ENCODE results near the gene OGFR.

The OGFR gene

GRCh38 chr20:62820962-62821725 is 16.5 kb downstream of the OGFR start:
- no peak overlapping the region for H3K27ac ChIP-seq (ENCODE audit: insufficient read depth, low read length, poor library complexity, severe bottlenecking)
- H3K36me3 ChIP-seq (ENCODE audit: control insufficient read depth, insufficient read depth, low read length), result no peaks in the 10 kb centered on the region
- H3K9me3 ChIP-seq (ENCODE audit: control insufficient read depth, low read length), result no peaks in the 10 kb centered on the region
- no peak overlapping the region for H3K4me3 ChIP-seq (ENCODE audit: insufficient read depth, low read depth, low read length, poor library complexity, severe bottlenecking)
- no peak for DNase-seq
- peaks cover 21% of the 10 kb centered on the region for H3K4me1 ChIP-seq (ENCODE audit: control insufficient read depth, insufficient read depth, low read length, poor library complexity, severe bottlenecking)
- peaks cover 24% of the 10 kb centered on the region for H3K27me3 ChIP-seq (replicated peaks; ENCODE audit: control insufficient read depth, insufficient read depth, low read length, poor library complexity, severe bottlenecking)

GRCh38 chr20:62821726-62822210 is 17.1 kb downstream of the OGFR start:
- Histone ChIP-seq H3K36me3 (ENCODE audit: control insufficient read depth, insufficient read depth, low read length) (no peaks in the 10 kb centered on the region), H3K4me1 (ENCODE audit: control insufficient read depth, insufficient read depth, low read length, poor library complexity, severe bottlenecking) (peaks cover 15% of the 10 kb centered on the region), H3K4me3 (ENCODE audit: insufficient read depth, low read depth, low read length, poor library complexity, severe bottlenecking) (no peak overlapping the region), H3K27ac (ENCODE audit: insufficient read depth, low read length, poor library complexity, severe bottlenecking) (no peak overlapping the region), H3K27me3 (replicated peaks; ENCODE audit: control insufficient read depth, insufficient read depth, low read length, poor library complexity, severe bottlenecking) (peaks cover 19% of the 10 kb centered on the region), H3K9me3 (ENCODE audit: control insufficient read depth, low read length) (no peaks in the 10 kb centered on the region)
- no peak for DNase-seq

DNA sequence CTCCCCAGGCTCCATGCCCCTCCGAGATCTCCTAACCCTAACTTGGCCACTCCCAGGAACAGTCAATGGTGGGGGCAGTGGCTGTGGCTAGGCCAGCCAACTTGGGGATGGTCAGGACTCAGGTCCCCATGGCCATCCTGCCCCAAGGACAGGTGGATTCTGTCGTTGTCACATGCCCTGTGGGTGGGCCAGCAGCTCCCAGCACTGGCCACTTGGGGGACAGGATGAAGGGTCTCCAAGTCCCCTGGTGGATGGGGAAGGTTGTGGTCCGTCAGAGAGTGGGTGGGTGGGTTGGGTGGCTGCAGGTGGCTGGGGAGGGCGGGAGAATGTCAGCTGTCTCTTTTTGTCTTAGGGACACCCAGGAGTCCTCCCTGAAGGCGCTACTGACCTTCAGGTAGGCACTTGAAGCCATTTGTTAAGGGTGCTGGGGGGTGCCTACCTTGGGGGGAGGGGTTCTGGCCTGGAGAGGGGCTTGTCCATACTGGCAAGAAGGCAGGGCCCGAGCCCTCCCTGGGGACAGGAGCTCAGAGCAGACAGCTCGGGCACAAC is 17.7 kb downstream of the OGFR start:
- Histone ChIP-seq H3K36me3 (ENCODE audit: control insufficient read depth, insufficient read depth, low read length) (no peaks in the 10 kb centered on the region), H3K4me1 (ENCODE audit: control insufficient read depth, insufficient read depth, low read length, poor library complexity, severe bottlenecking) (peaks cover 13% of the 10 kb centered on the region), H3K4me3 (ENCODE audit: insufficient read depth, low read depth, low read length, poor library complexity, severe bottlenecking) (no peak overlapping the region), H3K27ac (ENCODE audit: insufficient read depth, low read length, poor library complexity, severe bottlenecking) (no peak overlapping the region), H3K27me3 (replicated peaks; ENCODE audit: control insufficient read depth, insufficient read depth, low read length, poor library complexity, severe bottlenecking) (peaks cover 15% of the 10 kb centered on the region), H3K9me3 (ENCODE audit: control insufficient read depth, low read length) (no peaks in the 10 kb centered on the region)
- DNase-seq, result no peak

DNA sequence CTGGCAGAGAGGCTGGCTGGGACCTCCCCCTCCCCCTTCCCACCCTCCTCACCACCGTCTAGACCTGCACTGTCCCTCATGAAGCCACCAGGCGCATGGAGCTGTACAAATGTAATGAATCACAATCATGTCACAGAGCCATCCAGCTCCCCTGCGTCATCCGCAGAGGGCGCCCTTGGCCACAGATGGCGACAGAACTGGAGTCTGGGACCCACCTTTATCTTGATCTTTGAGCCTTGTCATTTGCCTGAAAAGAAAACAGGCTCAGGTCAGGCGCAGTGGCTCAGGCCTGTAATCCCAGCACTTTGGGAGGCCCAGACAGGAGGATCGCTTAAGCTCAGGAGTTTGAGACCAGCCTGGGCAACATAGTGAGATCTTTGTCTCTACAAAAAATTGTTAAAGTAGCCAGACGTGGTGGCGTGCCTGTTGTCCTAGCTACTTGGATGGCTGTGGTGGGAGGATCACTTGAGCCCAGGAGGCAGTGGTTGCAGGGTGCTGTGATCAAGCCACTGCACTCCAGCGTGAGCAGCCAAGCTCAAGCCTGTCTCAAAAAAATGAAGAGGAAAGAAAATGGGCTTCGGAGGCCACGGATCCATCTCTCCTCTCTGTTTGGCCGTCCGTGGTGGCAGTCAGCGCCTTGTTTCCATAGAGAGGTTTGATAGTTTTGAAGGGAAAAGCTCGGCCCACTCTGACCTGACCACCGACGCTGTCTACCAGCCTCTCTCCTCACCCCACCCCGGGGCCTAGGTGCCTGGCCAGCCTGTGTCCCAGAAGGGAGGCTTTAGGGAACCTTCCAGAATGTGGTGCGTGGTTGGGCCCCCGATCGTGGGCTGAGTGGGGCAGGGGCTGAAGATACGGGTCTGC is 18.4 kb downstream of the OGFR start:
- no peaks in the 10 kb centered on the region for H3K36me3 ChIP-seq (ENCODE audit: control insufficient read depth, insufficient read depth, low read length)
- DNase-seq, result no peak
- H3K4me3 ChIP-seq (ENCODE audit: insufficient read depth, low read depth, low read length, poor library complexity, severe bottlenecking), result no peak overlapping the region
- peaks cover 11% of the 10 kb centered on the region for H3K4me1 ChIP-seq (ENCODE audit: control insufficient read depth, insufficient read depth, low read length, poor library complexity, severe bottlenecking)
- no peaks in the 10 kb centered on the region for H3K9me3 ChIP-seq (ENCODE audit: control insufficient read depth, low read length)
- H3K27ac ChIP-seq (ENCODE audit: insufficient read depth, low read length, poor library complexity, severe bottlenecking), result no peak overlapping the region
- peaks cover 8% of the 10 kb centered on the region for H3K27me3 ChIP-seq (replicated peaks; ENCODE audit: control insufficient read depth, insufficient read depth, low read length, poor library complexity, severe bottlenecking)

- Histone ChIP-seq H3K27me3 (replicated peaks; ENCODE audit: control insufficient read depth, insufficient read depth, low read length, poor library complexity, severe bottlenecking) (no peaks in the 10 kb centered on the region), H3K36me3 (ENCODE audit: control insufficient read depth, insufficient read depth, low read length) (no peaks in the 10 kb centered on the region), H3K4me3 (ENCODE audit: insufficient read depth, low read depth, low read length, poor library complexity, severe bottlenecking) (no peak overlapping the region), H3K4me1 (ENCODE audit: control insufficient read depth, insufficient read depth, low read length, poor library complexity, severe bottlenecking) (peaks cover 11% of the 10 kb centered on the region), H3K27ac (ENCODE audit: insufficient read depth, low read length, poor library complexity, severe bottlenecking) (no peak overlapping the region), H3K9me3 (ENCODE audit: control insufficient read depth, low read length) (no peaks in the 10 kb centered on the region)
- no peak for DNase-seq
Observed at GRCh38 chr20:62823688-62824475, 19.2 kb downstream of the OGFR start.

DNA sequence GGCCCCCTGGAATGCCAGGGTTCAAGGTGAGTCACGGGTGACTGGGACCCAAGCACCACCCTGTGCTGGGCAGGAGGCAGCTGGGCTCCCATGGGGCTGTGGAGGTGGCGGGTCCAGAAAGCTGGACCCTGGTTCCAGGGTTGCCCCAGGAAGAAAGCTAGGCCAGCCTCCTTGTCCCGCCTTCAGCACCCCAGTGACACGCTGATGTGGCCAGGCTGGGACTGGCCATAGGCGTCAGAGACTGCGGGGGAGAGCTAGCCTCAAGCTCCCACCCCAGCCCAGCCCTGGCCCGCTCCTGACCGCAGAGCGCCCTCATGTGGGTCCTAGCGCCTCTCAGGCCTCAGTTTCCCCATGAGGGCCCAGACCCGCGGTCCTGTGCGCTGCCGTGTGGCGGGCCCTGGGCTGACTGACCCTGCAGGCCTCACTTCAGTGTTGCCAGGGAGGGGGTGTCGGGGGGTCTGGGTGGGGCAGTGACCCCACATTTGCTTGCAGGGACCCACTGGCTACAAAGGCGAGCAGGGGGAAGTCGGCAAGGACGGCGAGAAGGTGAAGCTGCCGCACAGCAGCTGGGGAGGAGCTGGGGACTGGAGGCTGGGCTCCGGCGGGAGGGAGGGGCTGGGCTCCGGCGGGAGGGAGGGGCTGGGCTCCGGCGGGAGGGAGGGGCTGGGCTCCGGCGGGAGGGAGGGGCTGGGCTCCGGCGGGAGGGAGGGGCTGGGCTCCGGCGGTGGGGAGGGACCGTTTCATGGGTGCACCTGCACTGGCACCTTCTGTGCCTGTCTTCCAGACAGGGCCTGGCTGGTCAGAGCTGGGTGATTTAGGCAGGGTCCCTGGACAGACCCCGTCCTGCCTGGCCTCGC is 20.1 kb downstream of the OGFR start:
- H3K36me3 ChIP-seq (ENCODE audit: control insufficient read depth, insufficient read depth, low read length), result no peaks in the 10 kb centered on the region
- H3K27ac ChIP-seq (ENCODE audit: insufficient read depth, low read length, poor library complexity, severe bottlenecking), result no peak overlapping the region
- H3K4me3 ChIP-seq (ENCODE audit: insufficient read depth, low read depth, low read length, poor library complexity, severe bottlenecking), result no peak overlapping the region
- peaks cover 11% of the 10 kb centered on the region for H3K4me1 ChIP-seq (ENCODE audit: control insufficient read depth, insufficient read depth, low read length, poor library complexity, severe bottlenecking)
- H3K27me3 ChIP-seq (replicated peaks; ENCODE audit: control insufficient read depth, insufficient read depth, low read length, poor library complexity, severe bottlenecking), result no peaks in the 10 kb centered on the region
- peak in 2 of 3 donors; percentile 40 to 46 for DNase-seq
- no peaks in the 10 kb centered on the region for H3K9me3 ChIP-seq (ENCODE audit: control insufficient read depth, low read length)

GRCh38 chr20:62825333-62825985 is 20.8 kb downstream of the OGFR start:
- Histone ChIP-seq H3K27ac (ENCODE audit: insufficient read depth, low read length, poor library complexity, severe bottlenecking) (no peak overlapping the region), H3K9me3 (ENCODE audit: control insufficient read depth, low read length) (no peaks in the 10 kb centered on the region), H3K4me3 (ENCODE audit: insufficient read depth, low read depth, low read length, poor library complexity, severe bottlenecking) (no peak overlapping the region), H3K4me1 (ENCODE audit: control insufficient read depth, insufficient read depth, low read length, poor library complexity, severe bottlenecking) (peaks cover 11% of the 10 kb centered on the region), H3K27me3 (replicated peaks; ENCODE audit: control insufficient read depth, insufficient read depth, low read length, poor library complexity, severe bottlenecking) (no peaks in the 10 kb centered on the region), H3K36me3 (ENCODE audit: control insufficient read depth, insufficient read depth, low read length) (no peaks in the 10 kb centered on the region)
- DNase-seq, result no peak

- Histone ChIP-seq H3K9me3 (ENCODE audit: control insufficient read depth, low read length) (no peaks in the 10 kb centered on the region), H3K4me3 (ENCODE audit: insufficient read depth, low read depth, low read length, poor library complexity, severe bottlenecking) (no peak overlapping the region), H3K36me3 (ENCODE audit: control insufficient read depth, insufficient read depth, low read length) (no peaks in the 10 kb centered on the region), H3K27ac (ENCODE audit: insufficient read depth, low read length, poor library complexity, severe bottlenecking) (no peak overlapping the region), H3K4me1 (ENCODE audit: control insufficient read depth, insufficient read depth, low read length, poor library complexity, severe bottlenecking) (peaks cover 11% of the 10 kb centered on the region), H3K27me3 (replicated peaks; ENCODE audit: control insufficient read depth, insufficient read depth, low read length, poor library complexity, severe bottlenecking) (no peaks in the 10 kb centered on the region)
- DNase-seq, result no peak
Observed at GRCh38 chr20:62825986-62826645, 21.5 kb downstream of the OGFR start.
